ENCODE results near the gene ZNF441. TPM values are rescaled to one million over a fixed set of nuclear protein-coding genes. Genes with fewer than 3 reads are reported as not detected.

Gene ZNF441
- total and polyA plus RNA-seq, 12 donors, result 2.8 to 14.2 (median 7.5) TPM

Other genes starting within 250 kb of the ZNF441 start
- gene ECSIT, start 237.9 kb upstream of the ZNF441 start, total RNA-seq, result 10 to 100 TPM; 47.7 to 99.7 (median 62.4) TPM
- 100 to 1,000 TPM in 2 of 3 donors, 10 to 100 TPM in 1; 28.7 to 122 (median 102) TPM for gene ECSIT, start 237.9 kb upstream of the ZNF441 start, polyA plus RNA-seq
- gene CNN1, start 228.1 kb upstream of the ZNF441 start, total RNA-seq, result 10 to 100 TPM in 3 of 9 donors, 1 to 10 TPM in 5, under 1 TPM in 1; 0.94 to 20.5 (median 7.5) TPM
- 10 to 100 TPM; 15.5 to 76.5 (median 40.9) TPM for gene CNN1, start 228.1 kb upstream of the ZNF441 start, polyA plus RNA-seq
- 10 to 100 TPM; 24.4 to 67.6 (median 48.7) TPM for gene ELOF1, start 207.8 kb upstream of the ZNF441 start, total RNA-seq
- 100 to 1,000 TPM in 2 of 3 donors, 10 to 100 TPM in 1; 60.7 to 127 (median 119) TPM for gene ELOF1, start 207.8 kb upstream of the ZNF441 start, polyA plus RNA-seq
- gene ACP5, start 189.4 kb upstream of the ZNF441 start, total RNA-seq, result 10 to 100 TPM in 5 of 9 donors, 1 to 10 TPM in 4; 1.4 to 28.8 (median 10.9) TPM
- gene ACP5, start 189.4 kb upstream of the ZNF441 start, polyA plus RNA-seq, result 100 to 1,000 TPM in 1 of 3 donors, 1 to 10 TPM in 2; 6.5 to 152 (median 9.0) TPM
- 10 to 100 TPM in 5 of 9 donors, 1 to 10 TPM in 4; 6.3 to 16.6 (median 10.7) TPM for gene ZNF627, start 169.5 kb upstream of the ZNF441 start, total RNA-seq
- gene ZNF627, start 169.5 kb upstream of the ZNF441 start, polyA plus RNA-seq, result 10 to 100 TPM in 1 of 3 donors, 1 to 10 TPM in 2; 3.8 to 12.0 (median 3.9) TPM
- 1 to 10 TPM; 2.6 to 9.1 (median 4.7) TPM for gene ZNF823, start 28.1 kb upstream of the ZNF441 start, total RNA-seq
- 1 to 10 TPM; 2.8 to 4.7 (median 3.6) TPM for gene ZNF823, start 28.1 kb upstream of the ZNF441 start, polyA plus RNA-seq
- 1 to 10 TPM in 8 of 9 donors, under 1 TPM in 1; 0.24 to 7.2 (median 3.7) TPM for gene ZNF491, start 31.5 kb downstream of the ZNF441 start, total RNA-seq
- gene ZNF491, start 31.5 kb downstream of the ZNF441 start, polyA plus RNA-seq, result 1 to 10 TPM; 1.2 to 3.5 (median 2.2) TPM
- 10 to 100 TPM in 4 of 9 donors, 1 to 10 TPM in 5; 4.0 to 14.5 (median 9.5) TPM for gene ZNF440, start 47.3 kb downstream of the ZNF441 start, total RNA-seq
- gene ZNF440, start 47.3 kb downstream of the ZNF441 start, polyA plus RNA-seq, result 1 to 10 TPM; 3.4 to 7.3 (median 5.9) TPM
- 10 to 100 TPM in 1 of 9 donors, 1 to 10 TPM in 8; 2.5 to 13.1 (median 5.7) TPM for gene ZNF439, start 81.7 kb downstream of the ZNF441 start, total RNA-seq
- gene ZNF439, start 81.7 kb downstream of the ZNF441 start, polyA plus RNA-seq, result 1 to 10 TPM; 4.4 to 9.8 (median 6.3) TPM
- 100 to 1,000 TPM in 1 of 9 donors, 10 to 100 TPM in 6, 1 to 10 TPM in 2; 5.5 to 138 (median 12.9) TPM for gene ZNF69, start 120.8 kb downstream of the ZNF441 start, total RNA-seq
- 10 to 100 TPM in 1 of 3 donors, 1 to 10 TPM in 2; 6.7 to 11.8 (median 6.9) TPM for gene ZNF69, start 120.8 kb downstream of the ZNF441 start, polyA plus RNA-seq
- gene ZNF700, start 158.1 kb downstream of the ZNF441 start, total RNA-seq, result 10 to 100 TPM in 5 of 9 donors, 1 to 10 TPM in 4; 5.5 to 19.7 (median 11.7) TPM
- gene ZNF700, start 158.1 kb downstream of the ZNF441 start, polyA plus RNA-seq, result 10 to 100 TPM in 2 of 3 donors, 1 to 10 TPM in 1; 7.9 to 27.3 (median 25.1) TPM
- gene ZNF763, start 198.0 kb downstream of the ZNF441 start, total RNA-seq, result 1 to 10 TPM; 1.8 to 6.2 (median 4.2) TPM
- gene ZNF763, start 198.0 kb downstream of the ZNF441 start, polyA plus RNA-seq, result 10 to 100 TPM in 1 of 3 donors, 1 to 10 TPM in 2; 5.5 to 11.9 (median 7.2) TPM

All from adrenal gland (tissue), 12 donors.